Measurements from ENCODE around the gene ZNF394.

The ZNF394 gene

DNA sequence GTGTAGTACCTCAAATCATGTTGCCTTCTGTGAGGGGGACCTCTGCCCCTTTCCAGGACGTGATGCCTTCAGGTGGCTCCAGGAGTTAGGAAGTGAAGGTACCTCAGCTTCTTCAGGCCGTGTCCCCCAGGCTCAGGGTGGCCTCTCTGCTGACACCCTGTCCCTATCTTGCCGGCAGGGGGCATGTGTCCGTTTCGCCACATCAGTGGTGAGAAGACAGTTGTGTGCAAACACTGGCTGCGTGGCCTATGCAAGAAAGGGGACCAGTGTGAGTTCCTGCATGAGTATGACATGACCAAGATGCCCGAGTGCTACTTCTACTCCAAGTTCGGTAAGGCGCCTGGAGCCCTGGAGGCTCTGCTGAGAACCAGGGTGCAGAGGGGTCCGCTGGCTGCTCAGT, 52.1 kb downstream of the ZNF394 start:
- no peak for FAIRE-seq

DNA sequence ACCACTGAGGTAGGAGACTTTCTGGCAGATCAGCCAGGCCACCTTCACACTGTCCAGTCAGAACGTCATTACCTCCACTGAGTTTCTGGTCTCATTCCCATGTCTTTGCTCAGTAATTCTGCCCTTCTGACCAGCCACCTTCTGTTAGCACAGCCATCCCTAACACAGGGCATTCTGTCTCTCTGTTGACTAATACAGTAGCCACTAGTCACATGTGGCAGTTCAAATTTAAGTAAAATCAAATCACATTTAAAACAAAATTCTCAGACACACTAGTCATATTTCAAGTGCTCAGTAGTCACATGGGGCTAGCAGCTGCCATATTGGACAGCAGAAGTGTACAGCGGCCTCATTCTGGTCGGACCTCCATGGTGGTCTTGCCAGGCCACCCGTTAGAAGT, 54.0 kb downstream of the ZNF394 start:
- FAIRE-seq = no peak

Measured in A204.1 (cell line).